ENCODE results near the gene OCEL1.
"Not testable (repeated sequence)": the region's sequence is repeated elsewhere in the genome, so short reads cannot be mapped to it uniquely, and the experiment has no call there.

OCEL1 gene

GRCh38 chr19:17226002-17226933 lies at the start of gene OCEL1:
TSS of gene OCEL1 (plus strand) at chr19:17226226. CDS start at chr19:17226248, 22 bp downstream.
- DNase-seq: peak; percentile 88 to 99 (median 97)

DNA sequence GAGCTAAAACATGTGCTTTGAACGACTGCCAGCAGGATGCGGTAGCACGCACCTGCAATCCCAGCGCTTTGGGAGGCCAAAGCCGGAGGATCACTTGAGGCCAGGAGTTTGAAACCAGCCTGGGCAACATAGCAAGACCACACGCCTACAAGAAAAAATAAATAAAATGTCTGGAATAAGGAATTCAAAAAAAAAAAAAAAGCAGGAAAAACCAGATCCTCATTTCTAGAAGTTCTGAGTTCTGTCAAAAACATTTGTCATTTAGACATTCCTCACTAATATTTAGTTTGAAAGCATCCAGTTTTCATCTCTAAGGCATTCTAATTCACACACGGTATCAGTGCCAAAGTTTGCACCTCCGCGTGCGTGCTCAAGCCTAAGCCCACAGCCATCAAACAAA lies 47.7 kb upstream of the OCEL1 start:
- no peak for DNase-seq

DNA sequence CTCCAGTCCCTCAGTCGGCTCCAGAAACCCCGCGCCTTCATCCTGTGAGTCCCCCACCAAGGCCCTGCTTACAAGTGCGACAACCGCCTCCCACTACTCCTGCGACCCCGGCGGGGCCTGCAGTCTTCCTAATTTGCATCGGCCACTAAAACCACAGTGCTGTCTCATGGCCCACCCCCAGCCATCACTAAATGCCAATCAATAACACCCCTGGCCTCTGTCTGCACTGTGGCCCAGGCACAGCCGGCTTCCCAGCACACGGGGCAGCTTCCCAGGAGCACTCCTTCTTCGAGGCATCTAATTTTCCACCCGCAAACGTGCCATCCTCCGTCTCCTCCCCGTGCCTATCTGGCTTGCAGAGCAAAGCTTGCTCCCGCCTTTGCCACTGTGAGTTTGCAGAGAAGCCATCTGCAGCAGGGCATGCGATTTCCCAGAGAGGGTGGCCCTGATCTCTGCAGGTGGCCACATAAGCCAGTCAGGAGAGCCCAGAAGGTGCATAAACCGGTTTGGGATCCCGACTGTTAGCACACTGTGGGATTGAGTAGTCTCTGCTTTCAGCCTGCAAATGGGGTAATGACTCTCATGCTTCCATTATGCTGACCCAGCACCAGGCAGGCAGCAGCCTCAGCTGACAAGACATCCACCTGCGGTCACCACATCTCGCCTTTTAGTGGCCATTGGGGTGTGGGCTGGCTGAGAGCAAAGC lies 44.9 kb upstream of the OCEL1 start:
- no peak for DNase-seq

DNA sequence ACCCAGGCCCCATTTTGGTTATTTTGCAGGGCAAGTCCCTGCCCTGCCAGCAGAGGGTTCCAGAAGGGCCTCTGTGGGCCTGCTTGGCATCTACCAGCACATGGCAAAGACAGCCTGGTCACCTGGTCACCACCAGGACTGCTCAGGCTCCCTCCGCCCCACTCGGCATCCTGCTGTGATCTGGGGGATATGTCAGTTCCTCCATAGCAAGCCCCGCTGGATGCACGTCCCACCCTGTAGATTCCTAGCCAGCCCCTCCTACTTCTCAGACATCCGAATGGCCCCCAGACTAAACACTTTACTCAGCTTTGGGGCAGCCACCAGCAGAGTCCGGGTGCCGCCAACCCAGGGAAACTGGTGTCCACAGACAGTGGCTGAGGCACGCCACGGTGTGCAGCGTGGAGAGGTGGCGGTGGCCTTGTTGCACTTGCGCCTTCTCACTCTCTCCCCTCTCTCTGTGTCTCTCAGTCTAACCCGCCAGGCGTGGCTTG lies 42.7 kb upstream of the OCEL1 start:
- no peak for DNase-seq

GRCh38 chr19:17183858-17184321 lies 42.1 kb upstream of the OCEL1 start:
- no peak for DNase-seq

DNA sequence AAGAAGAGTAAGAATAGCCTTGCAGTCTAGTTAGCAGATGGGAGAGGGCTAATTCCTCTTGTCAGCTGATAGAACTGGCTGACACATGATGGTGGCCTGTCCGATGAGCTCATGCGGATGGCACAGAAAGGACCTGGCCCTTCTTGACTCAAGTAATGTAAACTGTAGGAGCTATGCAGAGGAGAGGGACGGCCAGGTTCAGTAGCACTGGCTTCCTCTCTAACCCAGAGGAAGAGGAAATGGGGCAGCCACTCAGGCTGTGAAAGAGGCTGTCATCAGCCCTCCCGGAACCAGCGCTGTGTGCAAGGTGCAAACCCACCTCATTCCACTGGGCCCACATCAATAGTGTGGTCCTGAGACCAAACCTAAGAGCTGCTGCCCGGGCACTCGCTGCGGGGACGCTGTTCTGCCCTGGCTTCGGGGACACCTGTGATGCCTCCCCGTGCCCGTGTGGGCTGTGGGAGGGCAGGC lies 41.6 kb upstream of the OCEL1 start:
- DNase-seq: no peak

DNA sequence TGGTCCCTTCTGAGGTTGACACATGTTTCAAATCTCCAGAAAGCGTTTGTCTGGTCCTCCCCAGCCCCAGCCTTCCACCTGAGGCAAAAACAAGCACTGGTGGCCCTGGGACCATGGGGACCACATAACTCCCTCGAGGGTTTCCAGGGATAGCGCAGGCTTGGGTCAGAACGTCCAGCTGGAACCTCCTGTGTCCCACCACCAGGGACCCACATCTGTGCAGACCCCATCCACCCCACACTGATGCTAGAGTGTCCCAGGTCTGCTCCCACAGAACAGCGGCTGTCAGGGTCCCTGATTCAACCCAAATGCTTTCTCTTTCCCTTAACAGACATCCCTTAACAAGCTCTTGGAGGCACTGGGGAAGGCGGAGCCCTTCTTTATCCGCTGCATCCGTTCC lies 40.4 kb upstream of the OCEL1 start:
- DNase-seq: no peak

- not testable (repeated sequence) for DNase-seq
Measured at GRCh38 chr19:17191736-17192135, 34.3 kb upstream of the OCEL1 start.

GRCh38 chr19:17192751-17193150 lies 33.3 kb upstream of the OCEL1 start:
- no peak for DNase-seq

DNA sequence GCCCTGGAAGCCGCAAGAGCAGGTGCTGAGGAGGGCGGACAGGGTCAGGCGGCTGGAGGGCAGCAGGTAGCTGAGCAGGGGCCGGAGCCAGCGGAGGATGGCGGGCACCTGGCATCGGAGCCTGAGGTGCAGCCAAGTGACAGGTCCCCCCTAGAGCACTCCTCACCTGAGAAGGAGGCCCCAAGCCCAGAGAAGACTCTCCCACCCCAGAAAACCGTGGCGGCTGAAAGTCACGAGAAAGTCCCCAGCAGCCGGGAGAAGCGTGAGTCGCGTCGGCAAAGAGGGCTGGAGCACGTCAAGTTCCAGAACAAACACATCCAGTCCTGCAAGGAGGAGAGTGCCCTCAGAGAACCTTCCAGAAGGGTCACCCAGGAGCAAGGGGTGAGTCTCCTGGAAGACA lies 31.4 kb upstream of the OCEL1 start:
- no peak for DNase-seq

- no peak for DNase-seq
Measured at GRCh38 chr19:17195106-17195505, 30.9 kb upstream of the OCEL1 start.

DNA sequence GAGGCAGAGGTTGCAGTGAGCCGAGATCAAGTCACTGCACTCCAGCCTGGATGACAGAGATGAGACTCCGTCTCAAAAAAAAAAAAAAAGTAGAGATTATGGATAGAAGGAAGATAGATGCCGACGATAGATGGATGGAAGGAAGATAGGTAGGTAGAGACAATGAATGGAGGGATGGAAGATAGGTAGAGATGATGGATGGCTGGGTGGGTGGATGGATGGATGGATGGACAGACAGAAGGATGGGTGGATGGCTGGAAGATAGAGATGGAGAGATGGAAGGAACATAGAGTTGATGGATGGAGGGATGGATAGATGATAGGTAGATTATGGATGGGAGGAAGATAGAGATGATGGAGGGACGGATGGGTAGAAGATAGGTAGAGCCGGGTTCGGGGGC lies 29.4 kb upstream of the OCEL1 start:
- DNase-seq: no peak

DNA sequence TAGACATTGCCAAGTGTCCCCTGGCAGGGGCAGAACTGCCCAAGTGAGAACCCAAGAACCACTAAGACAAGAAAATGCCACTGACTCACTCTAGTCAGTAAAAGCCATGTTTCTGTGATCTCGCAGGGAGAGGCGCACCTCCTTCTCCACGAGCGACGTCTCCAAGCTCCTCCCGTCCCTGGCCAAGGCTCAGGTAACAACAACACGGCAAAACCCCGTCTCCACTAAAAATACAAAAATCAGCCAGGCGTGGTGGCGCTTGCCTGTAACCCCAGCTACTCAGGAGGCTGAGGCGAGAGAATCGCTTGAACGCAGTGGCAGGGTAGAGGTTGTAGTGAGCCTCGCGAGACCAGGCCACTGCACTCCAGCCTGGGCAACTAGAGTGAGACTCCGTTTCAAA lies 28.4 kb upstream of the OCEL1 start:
- DNase-seq: no peak

- DNase-seq: no peak
Measured at GRCh38 chr19:17200408-17201079, 25.5 kb upstream of the OCEL1 start.

DNA sequence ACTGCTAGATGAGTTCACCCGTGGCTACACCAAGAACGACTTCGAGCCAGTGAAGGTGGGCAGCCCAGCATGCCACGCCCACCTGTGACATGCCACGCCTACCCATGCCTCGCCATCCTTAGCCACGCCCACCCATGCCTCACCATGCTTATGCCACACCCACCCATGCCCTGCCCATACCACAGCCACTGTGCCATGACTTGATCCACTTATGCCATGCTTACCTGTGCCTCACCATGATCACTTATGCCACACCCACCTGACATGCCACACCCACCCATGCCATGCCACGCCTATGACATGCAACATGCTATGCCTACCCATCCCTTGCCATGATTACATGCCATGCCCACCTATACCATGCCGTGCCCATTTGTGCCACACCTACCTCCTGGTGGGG lies 23.8 kb upstream of the OCEL1 start:
- no peak for DNase-seq

GRCh38 chr19:17202713-17203112 lies 23.3 kb upstream of the OCEL1 start:
- DNase-seq: no peak

- peak in 24 of 51 donors; percentile 1 to 53 (median 17) for DNase-seq
Measured at GRCh38 chr19:17205237-17206140, 20.5 kb upstream of the OCEL1 start.

DNA sequence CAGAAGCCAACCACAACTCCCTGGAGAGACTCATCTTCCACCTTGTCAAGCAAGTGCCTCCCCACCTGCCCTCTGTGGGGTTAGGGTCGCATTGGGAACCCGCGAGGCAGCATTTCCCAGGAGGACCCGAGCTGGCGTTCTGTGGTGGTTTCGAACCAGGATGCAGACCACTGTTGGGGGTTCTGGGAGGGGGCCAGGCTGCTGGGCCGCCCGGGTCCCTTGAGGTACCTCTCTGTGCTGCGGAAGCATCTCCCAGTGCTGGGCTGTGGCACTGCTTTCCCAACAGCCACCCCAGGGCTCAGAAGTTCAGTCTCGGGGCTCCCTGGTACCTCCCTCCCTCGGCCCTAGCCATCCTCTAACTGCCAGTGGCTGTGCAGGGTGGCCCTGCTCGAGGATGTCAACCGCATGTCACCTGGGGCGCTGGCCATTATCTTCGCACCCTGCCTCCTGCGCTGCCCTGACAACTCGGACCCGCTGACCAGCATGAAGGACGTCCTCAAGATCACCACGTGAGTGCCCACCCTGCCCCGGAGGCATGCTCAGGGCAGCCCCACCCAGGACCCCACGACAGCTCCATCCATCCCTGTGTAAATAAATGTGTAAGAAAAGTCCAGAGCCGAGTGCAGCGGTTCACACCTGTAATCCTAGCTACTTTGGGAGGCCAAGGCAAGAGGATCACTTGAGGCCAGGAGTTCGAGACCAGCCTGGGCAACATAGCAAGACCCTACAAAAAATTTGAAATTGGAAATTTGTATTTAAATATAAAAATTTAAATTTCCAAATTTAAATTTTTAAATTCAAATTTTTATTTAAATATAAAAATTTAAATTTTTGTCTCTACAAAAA lies 19.1 kb upstream of the OCEL1 start:
- no peak for DNase-seq
